ENCODE results near the gene TRIM40.

The TRIM40 gene, protein sequence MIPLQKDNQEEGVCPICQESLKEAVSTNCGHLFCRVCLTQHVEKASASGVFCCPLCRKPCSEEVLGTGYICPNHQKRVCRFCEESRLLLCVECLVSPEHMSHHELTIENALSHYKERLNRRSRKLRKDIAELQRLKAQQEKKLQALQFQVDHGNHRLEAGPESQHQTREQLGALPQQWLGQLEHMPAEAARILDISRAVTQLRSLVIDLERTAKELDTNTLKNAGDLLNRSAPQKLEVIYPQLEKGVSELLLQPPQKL

DNA sequence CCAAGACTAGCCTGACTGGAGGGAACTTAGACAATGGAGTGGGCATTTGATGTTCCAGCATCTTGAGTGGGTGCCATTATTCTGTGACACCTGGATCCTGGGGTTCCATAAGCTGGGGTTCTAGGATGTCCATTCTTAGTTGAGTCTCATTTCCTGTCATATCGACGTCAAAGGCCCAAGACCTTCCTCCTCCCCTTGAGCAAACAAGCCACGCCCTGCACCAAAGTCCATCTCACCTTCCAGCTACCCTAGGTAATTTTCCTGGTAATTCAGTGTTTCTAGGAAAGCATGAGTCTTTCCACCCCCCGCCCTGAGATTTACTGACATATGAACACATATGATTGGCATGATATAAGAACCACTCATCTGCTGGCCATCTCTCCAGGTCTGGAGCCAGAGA lies at the start of gene TRIM40:
TRIM40 (plus strand) TSS at position 384 of the 400 bp plus-strand sequence. CDS start 897 bp downstream, outside the sequence.
- no peak for DNase-seq

DNA sequence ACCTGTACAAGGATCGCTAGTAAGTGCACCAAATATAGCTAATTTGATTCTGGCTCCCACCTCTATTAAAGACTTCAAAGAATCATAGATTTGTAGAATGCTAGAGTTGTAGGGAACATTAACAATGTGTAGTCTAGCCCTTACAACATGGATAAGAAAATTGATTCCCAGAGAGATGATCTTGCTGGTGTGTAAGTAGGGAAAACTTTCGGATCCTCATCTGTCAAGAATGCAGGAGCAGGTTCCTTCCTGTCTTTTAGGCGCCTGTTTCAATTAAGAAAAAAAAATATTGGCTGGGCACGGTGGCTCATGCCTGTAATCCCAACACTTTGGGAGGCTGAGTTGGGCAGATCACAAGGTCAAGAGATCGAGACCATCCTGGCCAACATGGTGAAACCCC lies 48.1 kb upstream of the TRIM40 start:
- DNase-seq: no peak

- DNase-seq: no peak
Observed at GRCh38 chr6:30091577-30092381, 44.2 kb upstream of the TRIM40 start.

DNA sequence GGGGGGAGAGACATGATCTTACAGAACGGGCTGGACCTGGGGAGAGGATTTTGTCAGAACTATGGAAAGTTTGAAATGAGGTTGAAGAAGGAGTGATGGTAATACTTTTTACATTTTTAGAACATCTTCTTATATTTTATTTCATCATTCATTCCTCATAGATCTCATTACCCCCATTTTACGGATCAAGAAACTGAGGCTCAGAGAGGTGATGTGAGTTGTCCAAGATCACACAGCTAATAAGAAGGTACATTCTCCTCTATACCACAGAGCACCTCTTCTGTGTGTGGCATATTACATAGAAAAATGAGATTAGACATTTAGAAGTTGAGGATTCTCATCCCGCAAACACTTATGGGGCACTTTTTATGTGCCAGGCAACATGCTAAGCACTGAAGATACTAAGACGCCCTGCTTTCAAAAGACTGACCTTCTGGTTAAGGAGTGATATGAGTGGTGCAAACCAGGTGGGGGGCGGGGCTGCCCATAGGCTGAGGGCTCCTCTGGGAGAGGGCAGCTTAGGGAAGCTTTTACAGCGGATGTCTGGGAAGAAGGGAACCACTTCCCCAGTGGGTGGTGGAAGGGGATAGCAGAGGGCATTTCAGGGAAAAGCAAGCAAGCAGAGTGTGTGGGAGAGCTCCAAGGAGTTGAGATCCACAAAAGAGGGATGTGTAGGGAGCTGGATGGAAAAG lies 42.9 kb upstream of the TRIM40 start:
- no peak for DNase-seq

DNA sequence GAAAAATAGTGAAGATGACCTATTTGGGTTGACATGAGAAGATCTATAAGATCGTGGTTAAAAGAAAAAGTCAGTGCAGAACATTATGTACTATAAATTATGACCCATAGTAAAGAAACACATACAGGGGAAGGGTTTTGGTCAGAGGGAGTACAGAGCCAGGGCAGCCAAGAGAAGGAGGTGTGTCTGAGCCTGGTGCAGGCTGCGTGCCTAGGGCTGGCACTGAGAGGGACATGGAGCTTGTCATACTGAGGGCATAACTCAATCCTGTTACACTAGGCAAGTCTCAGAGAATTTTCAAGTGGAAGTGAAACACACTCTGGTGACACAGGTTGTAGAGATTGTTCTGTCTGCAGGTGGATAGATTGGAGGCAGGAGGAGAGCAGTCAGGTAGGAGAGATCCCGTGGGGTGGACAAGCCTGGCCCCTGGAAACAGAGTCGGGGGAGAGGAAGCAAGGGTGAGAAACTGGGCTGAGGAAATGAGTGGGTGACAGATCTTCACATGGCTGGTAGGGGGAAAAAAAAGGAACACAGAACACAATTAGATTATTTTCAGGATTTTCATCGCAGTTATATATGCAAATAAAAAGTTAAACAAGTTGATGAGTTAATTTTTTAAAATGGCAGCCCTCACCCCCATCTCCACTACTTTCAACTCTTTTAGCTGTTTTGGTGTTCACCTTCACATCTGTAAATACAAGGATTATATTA lies 41.8 kb upstream of the TRIM40 start:
- no peak for DNase-seq

GRCh38 chr6:30096829-30097228 lies 39.1 kb upstream of the TRIM40 start:
- DNase-seq: no peak

DNA sequence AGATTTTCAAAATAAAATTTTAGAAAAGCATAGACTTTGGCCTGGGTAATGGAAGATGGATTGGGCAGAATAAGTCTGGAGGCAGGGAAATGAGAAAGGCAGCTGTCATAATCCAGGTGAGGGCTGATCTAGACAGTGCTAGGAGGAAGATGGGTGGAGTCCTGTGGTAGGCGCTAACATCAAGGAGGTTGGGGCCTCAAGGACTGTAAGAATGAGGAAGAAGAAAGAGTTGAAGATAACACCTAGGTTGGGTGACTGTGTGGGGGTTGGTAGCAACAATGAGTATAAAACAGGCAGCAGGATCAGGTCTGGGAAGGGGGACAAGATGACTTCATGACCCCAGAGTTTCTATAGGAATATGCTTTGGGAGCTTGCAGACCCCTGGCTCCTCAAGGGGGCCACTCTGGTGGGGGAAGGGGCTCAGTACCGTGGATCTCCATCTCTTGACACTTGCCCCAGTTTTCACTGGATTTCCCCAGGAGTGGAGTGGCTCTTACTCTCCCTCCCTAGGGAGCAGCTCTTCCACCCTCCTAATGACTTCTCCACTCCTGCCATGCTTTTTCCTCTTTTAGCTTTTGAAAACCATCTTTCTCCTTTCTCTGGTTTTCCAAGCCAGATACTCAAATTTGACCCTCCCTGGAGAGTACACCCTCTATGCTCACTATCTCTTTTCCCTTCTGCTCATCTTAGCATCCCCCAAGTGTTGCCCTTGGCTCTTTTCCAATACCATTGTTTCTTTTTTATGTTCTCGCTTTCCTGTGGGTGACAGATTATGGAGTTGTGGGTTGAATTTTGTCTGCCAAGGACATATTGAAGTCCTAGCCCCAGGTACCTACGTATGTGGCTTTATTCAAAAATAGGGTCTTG lies 37.8 kb upstream of the TRIM40 start:
- no peak for DNase-seq

GRCh38 chr6:30100154-30100553 lies 35.8 kb upstream of the TRIM40 start:
- DNase-seq: no peak

DNA sequence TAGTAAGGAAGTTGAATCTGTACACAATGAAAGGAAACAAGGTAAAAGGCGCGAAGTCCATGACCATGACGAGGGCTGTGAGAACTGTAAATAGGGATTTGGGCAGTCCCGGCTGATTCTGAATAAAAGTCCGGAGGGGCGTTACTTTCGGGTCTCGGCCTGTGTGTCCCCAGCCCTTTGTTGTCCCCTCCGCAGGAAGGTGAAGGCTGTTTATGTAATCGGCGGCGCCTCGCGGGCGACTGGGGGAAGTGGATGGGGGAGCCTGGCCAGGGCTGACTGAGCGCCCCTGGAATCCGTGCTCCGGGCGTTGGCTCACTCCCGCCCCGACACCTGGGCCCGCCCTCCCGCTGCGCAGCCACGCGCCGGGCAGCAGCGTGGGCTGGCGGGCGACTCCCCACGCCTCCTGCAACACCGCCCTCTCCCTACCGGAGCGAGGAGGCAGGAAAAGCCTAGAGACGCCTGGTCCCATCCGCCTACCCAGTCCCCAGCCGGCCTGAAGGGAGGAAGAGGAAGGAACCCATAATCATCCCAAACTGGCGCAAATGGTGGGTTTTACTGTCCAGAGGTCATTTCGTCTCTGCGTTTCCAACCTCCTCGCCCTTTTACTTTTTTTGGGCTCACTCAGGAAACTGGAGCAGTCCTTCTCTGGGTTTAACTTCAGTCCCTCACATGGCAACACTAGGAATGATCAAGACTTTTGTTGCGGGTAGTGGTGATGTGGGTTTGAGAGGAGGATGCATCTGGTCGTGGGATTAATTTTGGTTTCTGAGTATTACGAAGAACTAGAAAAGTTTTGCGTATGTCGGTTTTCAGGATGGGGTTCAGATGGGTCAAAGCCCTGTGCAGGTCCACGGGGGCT lies 35.1 kb upstream of the TRIM40 start:
- no peak for DNase-seq

GRCh38 chr6:30101444-30102413 lies 34.2 kb upstream of the TRIM40 start:
- DNase-seq: no peak

DNA sequence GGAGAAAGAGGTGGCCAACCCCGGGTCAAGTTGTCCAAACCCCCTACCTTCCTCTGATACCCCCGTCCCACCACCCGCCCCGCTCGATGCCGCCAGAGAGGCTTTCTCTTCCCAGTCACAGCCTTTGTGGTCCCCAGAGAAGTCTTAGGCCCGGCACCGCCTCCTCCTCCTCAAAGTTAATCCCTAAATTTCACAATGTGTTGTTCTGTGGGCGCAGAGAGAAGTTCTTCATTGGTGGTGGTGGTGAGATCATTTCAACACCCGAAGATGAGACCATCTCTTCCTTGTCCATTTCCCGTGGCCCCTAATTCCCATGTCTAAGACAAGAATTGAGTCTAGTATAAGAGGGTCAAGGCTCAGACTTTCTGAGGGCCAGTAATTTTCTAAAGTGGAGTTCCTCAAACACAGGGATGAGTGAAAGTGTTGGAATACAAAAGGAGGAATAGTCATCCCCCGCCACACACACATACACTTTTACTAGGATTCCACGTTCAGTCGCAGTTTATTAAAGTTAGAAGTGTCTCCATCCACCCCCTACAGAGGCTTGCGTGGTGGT lies 33.4 kb upstream of the TRIM40 start:
- no peak for DNase-seq

GRCh38 chr6:30102970-30103871 lies 32.7 kb upstream of the TRIM40 start:
- peak; percentile 23 for DNase-seq

- DNase-seq: no peak
Observed at GRCh38 chr6:30103872-30104179, 32.1 kb upstream of the TRIM40 start.

DNA sequence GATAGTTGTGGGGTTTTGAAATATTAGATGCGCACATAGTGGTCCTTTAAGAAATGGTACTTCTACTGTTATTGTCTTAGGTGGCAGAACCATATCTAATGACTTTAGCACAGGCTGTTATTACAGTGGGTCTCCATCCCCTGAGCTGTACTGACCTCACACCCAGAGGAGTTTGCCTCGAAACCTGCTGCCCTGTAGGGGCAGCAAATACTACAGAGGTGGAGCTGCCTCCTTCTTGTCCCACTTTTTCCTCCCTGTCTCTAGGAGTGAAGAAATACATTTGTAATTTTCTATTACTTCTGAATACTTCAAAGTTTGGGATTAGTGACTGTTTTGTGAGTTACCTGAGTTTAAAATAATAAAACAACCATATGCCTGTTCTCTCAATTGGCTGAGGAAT lies 31.3 kb upstream of the TRIM40 start:
- no peak for DNase-seq

DNA sequence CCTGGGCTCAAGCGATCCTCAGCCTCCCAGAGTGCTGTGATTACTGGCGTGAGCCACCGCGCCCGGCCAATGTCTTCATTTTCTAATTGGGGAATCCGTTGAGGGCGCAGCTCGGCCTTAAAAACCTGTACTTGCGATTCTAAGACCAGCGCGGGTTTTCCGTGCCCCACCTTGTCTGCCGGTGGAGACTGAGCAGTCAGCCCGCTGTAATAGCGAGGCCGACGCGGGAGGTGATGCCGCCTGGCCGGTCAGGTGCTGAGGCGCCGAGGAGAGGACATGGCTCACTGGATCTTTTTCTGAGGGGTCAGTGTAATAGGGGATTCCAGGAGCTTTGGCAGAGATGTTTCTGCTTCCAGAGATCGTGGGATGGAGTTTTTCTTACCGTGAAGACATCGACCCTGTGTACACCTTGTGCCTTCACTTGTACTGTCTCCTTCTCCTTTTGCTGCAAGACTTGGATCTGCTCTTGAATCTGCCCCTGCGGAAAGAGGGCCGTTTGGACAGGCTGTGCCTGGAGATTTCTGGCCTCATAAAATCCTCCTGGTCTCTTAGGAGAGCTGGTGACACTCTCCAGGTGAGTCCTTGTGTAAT lies 24.6 kb upstream of the TRIM40 start:
- DNase-seq: no peak

GRCh38 chr6:30112402-30112994 lies 23.4 kb upstream of the TRIM40 start:
- no peak for DNase-seq

DNA sequence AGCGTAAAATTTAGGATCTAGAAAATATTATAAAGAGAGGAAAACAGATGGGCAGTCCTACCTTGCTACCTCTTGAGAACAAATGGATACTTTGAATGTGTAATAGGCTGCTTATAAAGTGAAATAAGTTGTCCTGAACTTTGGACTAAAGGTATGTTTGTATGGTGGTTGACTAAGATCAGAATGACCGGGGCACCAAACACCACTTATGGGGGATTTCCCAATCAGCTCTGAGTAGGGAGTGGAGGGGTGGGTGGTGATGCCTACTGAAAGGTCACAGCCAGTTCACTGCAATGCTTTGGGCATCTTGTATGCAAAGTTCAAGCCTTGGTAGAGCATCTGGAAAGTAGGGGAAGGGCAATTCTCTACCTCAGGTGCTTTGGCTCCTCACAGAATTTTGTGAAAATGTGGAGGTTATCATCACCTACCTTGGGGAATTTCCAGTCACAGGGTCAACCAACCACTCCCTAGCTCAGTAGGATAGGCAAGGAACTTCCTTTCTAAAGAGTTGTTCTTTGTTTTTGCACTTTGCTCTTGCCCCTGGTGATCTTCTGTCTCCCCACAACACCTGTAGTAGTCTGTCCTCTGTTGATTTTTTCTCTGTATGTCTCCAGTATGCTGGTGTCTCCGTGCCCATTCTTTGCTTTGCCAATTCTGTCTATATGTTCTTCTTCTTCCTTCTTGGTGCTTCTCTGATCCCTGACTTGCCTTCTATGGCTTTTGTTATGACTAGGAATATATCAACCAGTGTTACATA lies 22.8 kb upstream of the TRIM40 start, which contains the start of gene TRIM31:
TRIM31 (minus strand) TSS at position 88 of the 757 bp plus-strand sequence. CDS start 285 bp downstream, outside the sequence.
- DNase-seq: no peak
